ENCODE measurements around the gene ACY1. TPM values are rescaled to one million over a fixed set of nuclear protein-coding genes. Genes with fewer than 3 reads are reported as not detected.

The ACY1 gene
- total and polyA plus RNA-seq, 12 donors, result 18.7 to 45.6 (median 25.0) TPM

DNA sequence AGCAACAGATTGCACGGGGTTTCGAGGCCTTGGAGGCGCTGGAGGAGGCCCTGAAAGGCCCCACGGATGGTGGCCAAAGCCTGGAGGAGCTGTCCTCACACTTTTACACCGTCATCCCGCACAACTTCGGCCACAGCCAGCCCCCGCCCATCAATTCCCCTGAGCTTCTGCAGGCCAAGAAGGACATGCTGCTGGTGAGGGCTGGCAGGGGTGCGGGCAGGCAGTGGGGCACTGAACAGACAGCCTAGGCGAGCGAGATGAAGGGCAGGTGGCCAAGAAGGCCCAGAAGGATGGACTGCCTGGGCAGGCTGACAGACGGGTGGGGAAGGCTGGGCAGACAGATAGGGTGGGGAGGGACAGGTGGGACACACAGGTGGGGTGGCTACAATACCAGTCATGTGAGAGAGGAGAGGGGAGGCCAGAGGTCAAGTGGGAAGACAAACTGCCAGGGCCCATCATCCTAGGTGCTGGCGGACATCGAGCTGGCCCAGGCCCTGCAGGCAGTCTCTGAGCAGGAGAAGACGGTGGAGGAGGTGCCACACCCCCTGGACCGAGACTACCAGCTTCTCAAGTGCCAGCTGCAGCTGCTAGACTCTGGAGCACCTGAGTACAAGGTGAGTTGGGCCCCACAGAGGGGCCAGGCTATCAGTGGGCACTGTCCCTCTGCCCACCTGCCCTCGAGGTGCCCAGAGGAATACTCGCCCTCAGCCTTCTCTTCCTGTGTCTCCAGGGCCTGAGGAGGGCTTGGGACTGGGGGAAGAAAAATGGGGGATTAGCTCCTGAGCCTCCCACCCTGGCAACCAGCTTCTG, 38.1 kb upstream of the ACY1 start:
- H3K27ac ChIP-seq, result no peak overlapping the region
- ATAC-seq, result no peak
- TF ChIP-seq, protein P1, sequence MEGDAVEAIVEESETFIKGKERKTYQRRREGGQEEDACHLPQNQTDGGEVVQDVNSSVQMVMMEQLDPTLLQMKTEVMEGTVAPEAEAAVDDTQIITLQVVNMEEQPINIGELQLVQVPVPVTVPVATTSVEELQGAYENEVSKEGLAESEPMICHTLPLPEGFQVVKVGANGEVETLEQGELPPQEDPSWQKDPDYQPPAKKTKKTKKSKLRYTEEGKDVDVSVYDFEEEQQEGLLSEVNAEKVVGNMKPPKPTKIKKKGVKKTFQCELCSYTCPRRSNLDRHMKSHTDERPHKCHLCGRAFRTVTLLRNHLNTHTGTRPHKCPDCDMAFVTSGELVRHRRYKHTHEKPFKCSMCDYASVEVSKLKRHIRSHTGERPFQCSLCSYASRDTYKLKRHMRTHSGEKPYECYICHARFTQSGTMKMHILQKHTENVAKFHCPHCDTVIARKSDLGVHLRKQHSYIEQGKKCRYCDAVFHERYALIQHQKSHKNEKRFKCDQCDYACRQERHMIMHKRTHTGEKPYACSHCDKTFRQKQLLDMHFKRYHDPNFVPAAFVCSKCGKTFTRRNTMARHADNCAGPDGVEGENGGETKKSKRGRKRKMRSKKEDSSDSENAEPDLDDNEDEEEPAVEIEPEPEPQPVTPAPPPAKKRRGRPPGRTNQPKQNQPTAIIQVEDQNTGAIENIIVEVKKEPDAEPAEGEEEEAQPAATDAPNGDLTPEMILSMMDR (IDR thresholded peaks at IDR 0.05), result no peak
- no peak overlapping the region for H3K4me3 ChIP-seq
- DNase-seq, result no peak
- H3K36me3 ChIP-seq, result peaks cover 0 to 49% (median 0%) of the 10 kb centered on the region in 9 donors
- WGBS, 2 donors, result 91 to 92% methylated on average over 18 of the region's 18 CpGs
- intact Hi-C loops (cut with DNase I), result no loop called here
- H3K4me1 ChIP-seq, result peaks cover 11 to 29% (median 28%) of the 10 kb centered on the region in 9 donors
- no peaks in the 10 kb centered on the region for H3K9me3 ChIP-seq
- no peaks in the 10 kb centered on the region for H3K27me3 ChIP-seq

DNA sequence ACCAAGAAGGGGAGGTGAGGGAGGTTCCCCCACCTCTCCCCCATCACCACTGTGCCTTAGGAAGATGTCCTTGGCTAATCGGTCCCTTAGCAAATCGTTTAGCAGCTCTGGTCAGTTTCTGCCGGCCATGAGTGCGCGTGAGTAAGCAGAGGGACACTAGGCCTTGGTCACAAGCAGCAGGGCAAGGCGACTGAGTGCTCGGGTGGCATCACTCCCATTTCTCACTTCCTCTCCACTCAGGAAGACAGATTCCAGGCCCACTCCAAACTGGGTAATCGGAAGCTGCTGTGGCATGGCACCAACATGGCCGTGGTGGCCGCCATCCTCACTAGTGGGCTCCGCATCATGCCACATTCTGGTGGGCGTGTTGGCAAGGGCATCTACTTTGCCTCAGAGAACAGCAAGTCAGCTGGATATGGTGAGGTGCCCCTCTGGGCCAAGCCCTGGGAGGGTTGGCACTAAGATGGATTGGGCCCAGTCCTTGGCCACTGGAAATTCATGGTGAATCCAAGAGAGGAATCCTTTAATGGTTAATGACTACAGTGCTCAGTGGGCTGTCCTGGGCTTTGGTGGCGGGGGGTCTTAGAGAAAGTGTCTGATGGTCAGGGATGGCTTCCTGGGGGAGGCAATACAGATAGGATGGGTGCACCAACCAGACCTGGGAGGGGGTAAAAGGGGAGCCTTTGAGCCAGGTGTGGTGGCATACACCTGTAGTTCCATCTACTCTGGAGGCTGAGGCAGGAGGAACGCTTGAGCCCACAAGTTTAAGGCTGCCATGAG, 37.2 kb upstream of the ACY1 start:
- H3K27me3 ChIP-seq, result no peaks in the 10 kb centered on the region
- TF ChIP-seq, protein P1 (IDR thresholded peaks at IDR 0.05), result no peak
- WGBS, 2 donors, result 95% methylated on average over 14 of the region's 14 CpGs
- DNase-seq (no peak), ATAC-seq (no peak)
- H3K9me3 ChIP-seq, result no peaks in the 10 kb centered on the region
- no peak overlapping the region for H3K4me3 ChIP-seq
- H3K27ac ChIP-seq, result no peak overlapping the region
- peaks cover 0 to 50% (median 0%) of the 10 kb centered on the region in 9 donors for H3K36me3 ChIP-seq
- peaks cover 8 to 20% (median 19%) of the 10 kb centered on the region in 9 donors for H3K4me1 ChIP-seq
- intact Hi-C loops (cut with DNase I), result no loop called here

DNA sequence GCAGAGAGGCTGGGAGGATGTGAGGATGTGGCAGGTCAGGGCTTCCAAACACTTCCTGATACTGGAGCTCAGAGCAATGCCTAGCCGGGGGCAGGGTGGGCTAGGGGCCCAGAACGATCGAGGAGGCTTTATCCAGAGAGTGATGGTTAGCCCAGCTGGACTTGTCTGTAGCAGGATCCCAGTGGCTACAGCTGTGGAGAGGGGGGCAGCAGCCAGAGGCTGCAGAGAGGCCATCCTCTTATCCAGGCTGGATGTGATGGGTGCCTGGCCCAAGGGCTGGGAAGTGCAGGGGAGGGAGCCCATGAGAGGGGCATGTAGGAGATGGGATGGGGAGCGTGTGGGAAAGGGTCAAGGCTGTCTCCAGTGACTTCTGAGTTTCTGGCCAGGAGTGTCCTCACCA, 36.5 kb upstream of the ACY1 start:
- Histone ChIP-seq H3K27ac (no peak overlapping the region), H3K4me1 (peaks cover 8 to 16% (median 13%) of the 10 kb centered on the region in 9 donors), H3K36me3 (peaks cover 0 to 50% (median 0%) of the 10 kb centered on the region in 9 donors), H3K4me3 (no peak overlapping the region), H3K27me3 (no peaks in the 10 kb centered on the region), H3K9me3 (no peaks in the 10 kb centered on the region)
- TF ChIP-seq, protein P1 (IDR thresholded peaks at IDR 0.05), result no peak
- intact Hi-C loops (cut with DNase I), result no loop called here
- DNase-seq (no peak), ATAC-seq (no peak)
- WGBS, 2 donors, result 65 to 85% methylated on average over 4 of the region's 4 CpGs

DNA sequence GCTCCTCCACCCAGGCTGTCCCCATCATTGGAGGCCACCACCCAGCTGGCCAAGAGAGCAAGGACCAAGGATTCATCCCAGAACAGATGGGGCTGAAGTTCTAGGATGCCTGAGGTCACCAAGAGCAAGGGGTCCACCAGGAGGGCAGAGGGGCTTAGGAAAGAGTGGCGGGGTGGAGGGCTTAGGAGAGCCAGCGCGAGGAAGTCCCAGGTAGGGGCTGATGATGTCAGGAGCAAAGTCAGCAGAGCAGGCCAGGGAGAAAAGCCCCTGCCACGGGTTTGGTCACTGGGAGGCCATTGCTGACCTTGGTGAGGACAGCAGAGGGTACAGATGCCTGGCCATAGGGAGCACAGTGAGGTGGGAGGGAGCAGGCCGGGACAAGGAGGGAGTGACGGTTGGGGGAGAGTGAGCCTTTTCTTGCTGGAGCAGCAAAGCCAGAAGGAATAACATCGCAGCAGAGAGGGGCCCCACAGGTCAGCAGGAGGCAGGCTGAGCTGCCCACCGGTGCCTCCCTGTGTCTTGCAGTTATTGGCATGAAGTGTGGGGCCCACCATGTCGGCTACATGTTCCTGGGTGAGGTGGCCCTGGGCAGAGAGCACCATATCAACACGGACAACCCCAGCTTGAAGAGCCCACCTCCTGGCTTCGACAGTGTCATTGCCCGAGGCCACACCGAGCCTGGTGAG, 36.0 kb upstream of the ACY1 start:
- peaks cover 0 to 50% (median 0%) of the 10 kb centered on the region in 9 donors for H3K36me3 ChIP-seq
- H3K4me1 ChIP-seq, result peaks cover 8 to 13% (median 12%) of the 10 kb centered on the region in 9 donors
- WGBS, 2 donors, result 81 to 84% methylated on average over 13 of the region's 13 CpGs
- ATAC-seq, result no peak
- DNase-seq, result no peak
- TF ChIP-seq, protein P1 (IDR thresholded peaks at IDR 0.05), result no peak
- no peaks in the 10 kb centered on the region for H3K9me3 ChIP-seq
- H3K4me3 ChIP-seq, result no peak overlapping the region
- intact Hi-C loops (cut with DNase I), result no loop called here
- no peaks in the 10 kb centered on the region for H3K27me3 ChIP-seq
- no peak overlapping the region for H3K27ac ChIP-seq
